Liver (tissue), 9 donors: ENCODE data around the gene CHST1. TPM values are rescaled to one million over a fixed set of nuclear protein-coding genes. Genes with fewer than 3 reads are reported as not detected.

Experiments used
- DNase-seq: peaks from one replicate; pipeline ENCODE4 v3.0.0-alpha.2; 2017; ENCODE audit warnings: low spot score
- H3K27ac ChIP-seq, 2 donors: one replicate each; pipeline ENCODE4 v1.7.0; 2013; ENCODE audit warnings: inconsistent platforms in 2 of 2, low read length in 2 of 2, control low read depth in 1 of 2, low read depth in 1 of 2, mild to moderate bottlenecking in 1 of 2
- H3K27me3 ChIP-seq, 4 donors: one replicate each; pipeline versions ENCODE4 v1.6.1 to v1.7.0; 2013; ENCODE audit warnings: low read length in 3 of 4, inconsistent platforms in 1 of 4, mild to moderate bottlenecking in 1 of 4, moderate library complexity in 1 of 4; ENCODE audit not compliant: control insufficient read depth in 4 of 4, insufficient read depth in 4 of 4
- H3K36me3 ChIP-seq, 4 donors: one replicate each; pipeline versions ENCODE4 v1.6.1 to v1.7.0; 2013; ENCODE audit warnings: low read length in 3 of 4, mild to moderate bottlenecking in 3 of 4, low read depth in 1 of 4, moderate library complexity in 1 of 4; ENCODE audit not compliant: control insufficient read depth in 4 of 4, insufficient read depth in 3 of 4
- H3K4me1 ChIP-seq, 4 donors: one replicate each; pipeline versions ENCODE4 v1.6.1 to v1.7.0; 2013; ENCODE audit warnings: low read length in 3 of 4, mild to moderate bottlenecking in 3 of 4, moderate library complexity in 1 of 4; ENCODE audit not compliant: control insufficient read depth in 4 of 4, insufficient read depth in 4 of 4
- H3K4me3 ChIP-seq, 3 donors: one replicate each; pipeline versions ENCODE4 v1.6.1 to v1.7.0; 2013; ENCODE audit warnings: low read length in 3 of 3, control low read depth in 1 of 3, low read depth in 1 of 3, mild to moderate bottlenecking in 1 of 3
- H3K9ac ChIP-seq, 2 donors: one replicate each; pipeline ENCODE4 v1.7.0; 2013; ENCODE audit warnings: low read length in 2 of 2, mild to moderate bottlenecking in 2 of 2, moderate library complexity in 2 of 2, control low read depth in 1 of 2, low read depth in 1 of 2
- H3K9me3 ChIP-seq, 4 donors: one replicate each; pipeline versions ENCODE4 v1.6.1 to v1.7.0; 2013; ENCODE audit warnings: low read length in 3 of 4; ENCODE audit not compliant: control insufficient read depth in 4 of 4
- CTCF ChIP-seq: fragments of 150-350 bp; IDR thresholded peaks from 2 replicates; pipeline ENCODE4 v1.5.1; 2017; ENCODE audit warnings: improper control_type of control experiment, low read depth, low read length; ENCODE audit not compliant: missing input control
- EGR1 ChIP-seq, 2 donors: IDR thresholded peaks; 2 replicates each; pipeline ENCODE4 v1.6.1; 2016 to 2018; ENCODE audit warnings: antibody characterized with exemption in 2 of 2, low read depth in 2 of 2
- FOXA1 ChIP-seq: IDR thresholded peaks from 2 replicates; pipeline ENCODE4 v1.6.1; 2016; ENCODE audit warnings: antibody characterized with exemption
- HNF4A ChIP-seq, 2 donors: conservative IDR thresholded peaks; 2 replicates each; pipeline ENCODE4 v1.6.1; 2016; ENCODE audit warnings: antibody characterized with exemption in 2 of 2, mild to moderate bottlenecking in 2 of 2
- JUND ChIP-seq, 2 donors: IDR thresholded peaks; 2 replicates each; pipeline ENCODE4 v1.6.1; 2016; ENCODE audit warnings: antibody characterized with exemption in 2 of 2
- NR2F2 ChIP-seq: IDR thresholded peaks from 2 replicates; pipeline ENCODE4 v1.6.1; 2016; ENCODE audit warnings: antibody characterized with exemption
- RAD21 ChIP-seq, 2 donors: IDR thresholded peaks; 2 replicates each; pipeline ENCODE4 v1.6.1; 2016; ENCODE audit warnings: antibody characterized with exemption in 2 of 2, mild to moderate bottlenecking in 2 of 2
- REST ChIP-seq: IDR thresholded peaks from 2 replicates; pipeline ENCODE4 v1.6.1; 2016; ENCODE audit warnings: antibody characterized with exemption, mild to moderate bottlenecking
- RXRA ChIP-seq, 2 donors: IDR thresholded peaks; 2 replicates each; pipeline ENCODE4 v1.6.1; 2017 to 2018; ENCODE audit warnings: antibody characterized with exemption in 2 of 2, mild to moderate bottlenecking in 1 of 2
- TAF1 ChIP-seq: conservative IDR thresholded peaks from 2 replicates; pipeline ENCODE4 v1.6.1; 2016; ENCODE audit warnings: antibody characterized with exemption, mild to moderate bottlenecking
- YY1 ChIP-seq: IDR thresholded peaks from 2 replicates; pipeline ENCODE4 v1.6.1; 2016; ENCODE audit warnings: antibody characterized with exemption, mild to moderate bottlenecking
- WGBS: extraction: QIAGEN DNeasy Blood & Tissue Kit; methylation state at CpG from one replicate; pipeline ENCODE4 v1.1.7; 2013; 5-methylcytosine and 5-hydroxymethylcytosine counted together
- polyA plus RNA-seq, 2 donors: library from polyadenylated mRNA; stranded (reverse) in 1 of 2; unstranded in 1 of 2; fragments of 200-250 nt in 1 of 2; fragments of >200 nt in 1 of 2; fragmentation: Nextera tagmentation in 1 of 2; extraction: Ambion mirVana in 1 of 2; gene quantifications; one replicate each; pipeline versions ENCODE4 v1.2.1 to v1.2.3, GENCODE V29; 2013 to 2015
- total RNA-seq, 2 donors: library from RNA; depleted of rRNA; stranded (reverse); fragments of >200 nt; gene quantifications; one replicate each; pipeline ENCODE4 v1.2.3, GENCODE V29; 2014
- TF ChIP-seq, protein P1 (sequence below): IDR thresholded peaks from 2 replicates; pipeline ENCODE4 v1.6.1; 2016; ENCODE audit warnings: antibody characterized with exemption
- TF ChIP-seq, protein P2 (sequence below): IDR thresholded peaks from 2 replicates; pipeline ENCODE4 v1.6.1; 2016; ENCODE audit warnings: antibody characterized with exemption
- donor health status: healthy.
- donor health status: healthy.
- donor health status: healthy.
- donor health status: healthy.
- donor health status: healthy.

Gene CHST1
- total and polyA plus RNA-seq, 4 donors = 0.23 to 0.81 (median 0.45) TPM

DNA sequence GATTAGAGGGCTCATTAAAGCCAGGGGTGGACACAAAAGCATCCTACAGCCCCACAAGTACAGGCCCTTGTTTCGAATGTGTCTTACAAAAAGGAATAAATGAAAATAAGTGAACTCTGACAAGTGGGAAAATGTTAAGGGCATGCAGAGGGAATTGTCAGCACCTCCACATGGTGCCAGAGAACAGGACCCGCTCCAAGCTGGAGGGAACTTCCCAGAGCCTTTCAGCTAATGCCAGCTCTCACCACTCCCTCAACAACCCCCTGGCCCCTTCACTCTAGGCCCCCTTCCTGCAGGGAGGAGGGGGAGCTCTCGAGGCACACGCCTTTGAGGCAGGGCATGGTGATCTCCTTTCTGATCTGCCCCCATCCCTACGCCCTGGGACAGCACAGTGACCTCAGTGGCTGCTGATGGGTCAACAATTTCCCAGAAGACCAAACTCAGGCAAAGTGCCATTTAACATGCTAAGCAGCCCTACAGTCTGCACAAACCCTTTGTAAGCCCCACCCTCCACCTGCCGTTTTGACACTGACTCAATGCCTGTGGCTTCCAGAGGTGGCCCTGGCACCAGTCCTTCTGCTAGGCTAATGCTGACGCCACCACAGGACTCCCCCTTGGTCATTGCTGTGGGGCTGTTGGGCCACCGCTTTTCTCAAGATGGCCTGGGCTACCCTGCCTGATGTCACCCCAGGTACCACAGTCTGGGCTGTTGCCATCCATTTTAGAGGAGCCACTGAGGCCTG, 12.5 kb upstream of the CHST1 start:
- H3K27ac ChIP-seq = no peak overlapping the region
- no peak overlapping the region for H3K9ac ChIP-seq
- DNase-seq = no peak
- no peaks in the 10 kb centered on the region for H3K4me1 ChIP-seq
- no peaks in the 10 kb centered on the region for H3K9me3 ChIP-seq
- TF ChIP-seq, protein P1, sequence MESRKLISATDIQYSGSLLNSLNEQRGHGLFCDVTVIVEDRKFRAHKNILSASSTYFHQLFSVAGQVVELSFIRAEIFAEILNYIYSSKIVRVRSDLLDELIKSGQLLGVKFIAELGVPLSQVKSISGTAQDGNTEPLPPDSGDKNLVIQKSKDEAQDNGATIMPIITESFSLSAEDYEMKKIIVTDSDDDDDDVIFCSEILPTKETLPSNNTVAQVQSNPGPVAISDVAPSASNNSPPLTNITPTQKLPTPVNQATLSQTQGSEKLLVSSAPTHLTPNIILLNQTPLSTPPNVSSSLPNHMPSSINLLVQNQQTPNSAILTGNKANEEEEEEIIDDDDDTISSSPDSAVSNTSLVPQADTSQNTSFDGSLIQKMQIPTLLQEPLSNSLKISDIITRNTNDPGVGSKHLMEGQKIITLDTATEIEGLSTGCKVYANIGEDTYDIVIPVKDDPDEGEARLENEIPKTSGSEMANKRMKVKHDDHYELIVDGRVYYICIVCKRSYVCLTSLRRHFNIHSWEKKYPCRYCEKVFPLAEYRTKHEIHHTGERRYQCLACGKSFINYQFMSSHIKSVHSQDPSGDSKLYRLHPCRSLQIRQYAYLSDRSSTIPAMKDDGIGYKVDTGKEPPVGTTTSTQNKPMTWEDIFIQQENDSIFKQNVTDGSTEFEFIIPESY = no peak
- TF ChIP-seq NR2F2 (no peak), YY1 (no peak), TAF1 (no peak)
- WGBS = 87% methylated on average over 8 of the region's 8 CpGs
- no peaks in the 10 kb centered on the region for H3K36me3 ChIP-seq
- H3K4me3 ChIP-seq = no peak overlapping the region
- H3K27me3 ChIP-seq = no peaks in the 10 kb centered on the region

DNA sequence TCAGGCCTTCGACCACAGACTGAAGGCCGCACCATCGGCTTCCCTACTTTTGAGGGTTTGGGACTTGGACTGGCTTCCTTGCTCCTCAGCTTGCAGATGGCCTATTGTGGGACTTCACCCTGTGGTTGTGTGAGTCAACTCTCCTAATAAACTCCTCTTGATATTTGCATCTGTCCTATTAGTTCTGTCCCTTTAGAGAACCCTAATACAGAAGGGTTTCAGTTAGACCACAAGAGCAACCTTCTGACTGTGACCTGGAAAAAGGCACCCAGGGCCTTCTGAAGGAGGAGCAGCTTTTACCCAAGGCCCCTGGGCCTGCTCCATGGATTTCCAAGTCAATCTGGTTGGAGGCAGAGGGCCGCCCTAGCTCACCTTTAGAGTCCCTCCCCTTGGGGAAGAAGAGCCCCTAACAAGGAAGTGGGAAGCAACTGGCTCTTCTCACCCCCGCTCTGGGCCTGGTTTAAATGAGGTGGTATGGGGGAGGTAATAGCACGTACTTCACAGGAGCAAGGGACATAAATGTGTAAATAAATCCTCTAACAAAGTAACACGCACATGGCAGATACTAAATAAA, 11.2 kb upstream of the CHST1 start:
- no peaks in the 10 kb centered on the region for H3K27me3 ChIP-seq
- no peaks in the 10 kb centered on the region for H3K4me1 ChIP-seq
- TF ChIP-seq CTCF (no peak), EGR1 (IDR thresholded peaks at IDR 0.05; ENCODE audit: low read depth in 2 of 2) (no peak), NR2F2 (no peak), HNF4A (conservative IDR thresholded peaks at IDR 0.05) (no peak), RAD21 (IDR thresholded peaks at IDR 0.05) (no peak), FOXA1 (no peak), YY1 (no peak), JUND (IDR thresholded peaks at IDR 0.05) (no peak), REST (no peak), RXRA (IDR thresholded peaks at IDR 0.05) (no peak)
- TF ChIP-seq, protein P2, sequence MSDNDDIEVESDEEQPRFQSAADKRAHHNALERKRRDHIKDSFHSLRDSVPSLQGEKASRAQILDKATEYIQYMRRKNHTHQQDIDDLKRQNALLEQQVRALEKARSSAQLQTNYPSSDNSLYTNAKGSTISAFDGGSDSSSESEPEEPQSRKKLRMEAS = no peak
- 95% methylated on average over 7 of the region's 7 CpGs for WGBS
- H3K4me3 ChIP-seq = no peak overlapping the region
- H3K9me3 ChIP-seq = no peaks in the 10 kb centered on the region
- DNase-seq = no peak
- no peak overlapping the region for H3K27ac ChIP-seq
- H3K36me3 ChIP-seq = no peaks in the 10 kb centered on the region
- no peak overlapping the region for H3K9ac ChIP-seq
